Fibroblast of pulmonary artery (primary cell): ENCODE data around the gene SLC2A9.
"Not testable (repeated sequence)": the region's sequence is repeated elsewhere in the genome, so short reads cannot be mapped to it uniquely, and the experiment has no call there.

Source experiments
- DNase-seq: peaks from one replicate; pipeline ENCODE4 v3.0.0-alpha.2; 2010; ENCODE audit warnings: low read depth
- H3K4me3 ChIP-seq: replicated peaks from 2 replicates; pipeline ENCODE4 v1.5.1; 2011; ENCODE audit warnings: low read depth, mild to moderate bottlenecking, control low read depth, low read length, moderate library complexity
- CTCF ChIP-seq: IDR thresholded peaks from 2 replicates; pipeline ENCODE4 v1.5.1; 2011; ENCODE audit warnings: mild to moderate bottlenecking, control low read depth, low read length, inconsistent platforms; ENCODE audit errors: missing control alignments

Gene SLC2A9

GRCh38 chr4:9987749-9988362 lies 33.4 kb downstream of the SLC2A9 start:
- no peak for DNase-seq

GRCh38 chr4:9984621-9985020 lies 36.7 kb downstream of the SLC2A9 start:
- no peak for DNase-seq
- TF ChIP-seq CTCF, result no peak
- no peak overlapping the region for H3K4me3 ChIP-seq

More at GRCh38 chr4:9987749-9988362, 33.4 kb downstream of the SLC2A9 start:
- no peak for TF ChIP-seq CTCF
- no peak overlapping the region for H3K4me3 ChIP-seq

GRCh38 chr4:9983211-9983610 lies 38.1 kb downstream of the SLC2A9 start:
- no peak for DNase-seq
- H3K4me3 ChIP-seq, result no peak overlapping the region
- TF ChIP-seq CTCF, result no peak

- DNase-seq, H3K4me3 ChIP-seq: not testable (repeated sequence)
These were observed 39.4 kb downstream of the SLC2A9 start for GRCh38 chr4:9981899-9982298.

GRCh38 chr4:9980898-9981297 lies 40.4 kb downstream of the SLC2A9 start:
- TF ChIP-seq CTCF, result no peak
- no peak overlapping the region for H3K4me3 ChIP-seq
- DNase-seq, result no peak

- DNase-seq, result no peak
- TF ChIP-seq CTCF, result no peak
- no peak overlapping the region for H3K4me3 ChIP-seq
These were observed 42.1 kb downstream of the SLC2A9 start for GRCh38 chr4:9979101-9979701.

- no peak for DNase-seq
- no peak for TF ChIP-seq CTCF
- no peak overlapping the region for H3K4me3 ChIP-seq
These were observed 43.7 kb downstream of the SLC2A9 start for GRCh38 chr4:9977518-9978031.
